CD4-positive, alpha-beta T cell treated with Interleukin-21 for 1 hour (primary cell): ENCODE results near the gene LRRC56.

Experiments
- DNase-seq: peaks from one replicate; pipeline ENCODE4 v3.0.0-alpha.2; 2020

The LRRC56 gene

DNA sequence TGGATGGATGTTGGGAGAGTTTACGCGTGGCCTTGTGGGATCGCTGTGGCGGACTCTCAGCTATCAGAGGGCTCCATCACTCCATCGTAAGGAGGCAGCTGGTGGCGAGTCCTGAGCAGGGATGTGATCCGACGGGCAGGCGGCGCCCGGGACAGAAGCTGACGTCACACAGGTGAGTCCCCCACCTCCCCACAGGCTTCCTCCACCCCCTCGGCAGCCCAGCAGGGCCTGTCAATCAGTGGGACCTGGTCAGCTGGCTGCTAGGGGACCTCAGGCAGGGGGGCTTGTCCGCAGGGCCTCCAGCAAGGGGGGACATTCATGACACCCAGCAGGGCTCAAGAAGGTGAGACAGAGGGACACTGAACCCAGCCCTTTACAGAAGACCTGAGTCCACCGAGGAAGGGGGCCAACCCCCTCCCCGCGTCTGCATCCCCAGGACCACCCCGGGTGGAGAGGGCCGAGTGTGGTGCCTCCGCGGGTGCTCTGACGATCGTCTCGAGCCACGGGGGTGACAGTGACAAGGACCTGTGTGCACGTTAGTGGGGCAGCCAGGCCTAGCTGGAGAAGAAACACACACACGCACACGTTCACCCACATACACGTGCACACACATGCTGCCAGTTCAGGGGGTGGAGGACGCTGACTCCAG, 9.0 kb upstream of the LRRC56 start:
- DNase-seq = no peak

DNA sequence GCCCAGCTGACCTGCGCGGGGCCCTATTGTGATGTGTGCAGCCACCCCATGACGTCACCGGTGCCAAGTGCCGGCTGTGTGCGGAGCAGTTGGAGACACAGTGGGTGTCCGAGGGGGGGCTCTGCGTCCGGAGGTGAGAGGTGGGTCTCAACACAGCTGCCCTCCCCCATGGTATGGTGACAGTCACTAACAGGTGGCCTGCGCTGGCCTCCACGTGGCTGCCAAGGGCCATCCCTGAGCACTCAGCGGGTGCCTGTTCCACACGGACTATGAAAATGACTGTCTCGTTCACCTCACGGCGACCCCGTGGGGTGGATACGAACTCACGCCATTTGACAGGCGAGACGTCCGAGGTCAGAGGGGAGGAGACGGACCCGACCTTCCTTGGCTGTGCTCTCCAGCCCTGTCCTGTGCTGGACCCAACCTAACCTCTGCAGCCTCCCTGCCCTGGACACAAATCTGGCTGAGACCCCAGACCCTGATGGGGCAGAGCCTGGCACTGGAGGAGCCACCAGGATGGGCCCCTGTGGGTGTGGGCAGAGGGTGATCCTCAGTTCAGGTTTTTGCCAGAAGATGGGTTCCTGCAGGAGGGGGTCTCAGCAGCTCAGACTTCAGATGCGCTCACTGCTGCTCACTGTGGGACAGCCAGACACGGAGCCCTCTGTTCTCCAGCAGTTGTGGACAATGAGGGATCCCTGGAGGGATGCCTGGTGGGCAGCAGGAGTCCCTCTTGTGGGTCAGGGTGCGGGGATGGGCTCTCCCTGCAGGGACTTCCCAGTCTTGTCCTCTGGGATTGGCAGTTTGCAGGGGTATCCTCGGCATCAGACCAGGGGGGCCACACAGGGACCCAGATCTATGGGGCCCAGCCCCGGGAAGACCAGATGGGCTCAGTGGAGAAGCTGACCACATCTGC, 8.3 kb upstream of the LRRC56 start:
- no peak for DNase-seq

- no peak for DNase-seq
Observed at GRCh38 chr11:529728-530411, 7.5 kb upstream of the LRRC56 start.

DNA sequence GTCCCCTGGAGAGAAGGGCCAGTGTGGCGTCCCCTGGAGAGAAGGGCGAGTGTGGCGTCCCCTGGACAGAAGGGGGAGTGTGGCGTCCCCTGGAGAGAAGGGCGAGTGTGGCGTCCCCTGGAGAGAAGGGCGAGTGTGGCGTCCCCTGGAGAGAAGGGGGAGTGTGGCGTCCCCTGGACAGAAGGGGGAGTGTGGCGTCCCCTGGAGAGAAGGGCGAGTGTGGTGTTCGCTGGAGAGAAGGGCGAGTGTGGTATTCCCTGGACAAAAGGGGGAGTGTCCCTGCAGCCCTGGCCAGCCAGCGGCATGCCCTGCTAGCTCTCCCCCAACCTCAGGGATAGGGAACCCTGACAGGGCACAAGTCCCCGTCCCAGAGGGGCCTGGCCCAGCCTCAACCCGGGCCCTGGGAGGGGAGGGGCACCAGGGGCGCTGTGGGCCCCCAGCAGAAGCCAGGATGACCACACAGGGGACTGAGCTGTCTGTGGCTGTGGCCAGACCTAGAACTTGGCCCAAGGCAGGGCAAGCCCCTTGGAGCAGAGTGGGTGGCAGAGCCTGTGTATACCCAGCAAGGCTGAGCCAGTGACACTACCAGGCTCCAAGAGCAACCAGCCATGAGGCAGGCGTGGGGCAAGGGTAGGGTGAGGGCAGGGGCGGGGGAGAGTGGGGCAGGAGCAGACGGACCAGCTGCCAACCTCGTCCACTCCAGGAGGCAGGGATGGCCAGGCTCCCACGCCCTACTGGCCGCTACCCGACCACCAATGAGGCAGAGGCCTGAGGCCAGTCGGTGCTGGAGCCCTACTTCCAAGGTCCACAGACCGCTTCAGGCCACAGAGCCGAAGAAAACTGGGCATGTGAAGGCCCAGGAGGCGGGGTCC, 6.1 kb upstream of the LRRC56 start:
- no peak for DNase-seq

- no peak for DNase-seq
Observed at GRCh38 chr11:531919-532526, 5.3 kb upstream of the LRRC56 start.

GRCh38 chr11:532527-532985, 4.8 kb upstream of the LRRC56 start:
- no peak for DNase-seq

GRCh38 chr11:532986-533585, 4.2 kb upstream of the LRRC56 start:
- DNase-seq = no peak

DNA sequence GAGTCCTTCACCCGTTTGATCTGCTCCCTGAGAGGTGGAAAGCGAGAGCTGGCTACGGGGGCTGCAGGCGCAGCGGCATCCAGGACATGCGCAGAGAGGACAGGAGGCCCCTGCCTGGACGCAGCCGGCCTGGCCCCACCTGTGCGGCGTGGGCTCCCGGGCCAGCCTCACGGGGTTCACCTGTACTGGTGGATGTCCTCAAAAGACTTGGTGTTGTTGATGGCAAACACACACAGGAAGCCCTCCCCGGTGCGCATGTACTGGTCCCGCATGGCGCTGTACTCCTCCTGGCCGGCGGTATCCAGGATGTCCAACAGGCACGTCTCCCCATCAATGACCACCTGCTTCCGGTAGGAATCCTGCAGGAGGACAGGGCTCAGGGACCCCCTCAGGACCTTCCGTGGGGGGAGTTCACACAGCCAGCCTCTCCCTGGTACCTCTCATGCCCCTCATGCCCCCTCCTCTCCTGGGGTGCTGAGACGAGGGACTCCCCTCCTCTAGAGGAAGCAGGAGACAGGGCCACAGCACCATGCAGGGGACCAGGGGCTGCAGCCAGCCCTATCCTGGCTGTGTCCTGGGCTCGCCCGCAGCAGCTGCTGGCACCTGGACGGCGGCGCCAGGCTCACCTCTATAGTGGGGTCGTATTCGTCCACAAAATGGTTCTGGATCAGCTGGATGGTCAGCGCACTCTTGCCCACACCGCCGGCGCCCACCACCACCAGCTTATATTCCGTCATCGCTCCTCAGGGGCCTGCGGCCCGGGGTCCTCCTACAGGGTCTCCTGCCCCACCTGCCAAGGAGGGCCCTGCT, 3.5 kb upstream of the LRRC56 start:
- DNase-seq = no peak

DNA sequence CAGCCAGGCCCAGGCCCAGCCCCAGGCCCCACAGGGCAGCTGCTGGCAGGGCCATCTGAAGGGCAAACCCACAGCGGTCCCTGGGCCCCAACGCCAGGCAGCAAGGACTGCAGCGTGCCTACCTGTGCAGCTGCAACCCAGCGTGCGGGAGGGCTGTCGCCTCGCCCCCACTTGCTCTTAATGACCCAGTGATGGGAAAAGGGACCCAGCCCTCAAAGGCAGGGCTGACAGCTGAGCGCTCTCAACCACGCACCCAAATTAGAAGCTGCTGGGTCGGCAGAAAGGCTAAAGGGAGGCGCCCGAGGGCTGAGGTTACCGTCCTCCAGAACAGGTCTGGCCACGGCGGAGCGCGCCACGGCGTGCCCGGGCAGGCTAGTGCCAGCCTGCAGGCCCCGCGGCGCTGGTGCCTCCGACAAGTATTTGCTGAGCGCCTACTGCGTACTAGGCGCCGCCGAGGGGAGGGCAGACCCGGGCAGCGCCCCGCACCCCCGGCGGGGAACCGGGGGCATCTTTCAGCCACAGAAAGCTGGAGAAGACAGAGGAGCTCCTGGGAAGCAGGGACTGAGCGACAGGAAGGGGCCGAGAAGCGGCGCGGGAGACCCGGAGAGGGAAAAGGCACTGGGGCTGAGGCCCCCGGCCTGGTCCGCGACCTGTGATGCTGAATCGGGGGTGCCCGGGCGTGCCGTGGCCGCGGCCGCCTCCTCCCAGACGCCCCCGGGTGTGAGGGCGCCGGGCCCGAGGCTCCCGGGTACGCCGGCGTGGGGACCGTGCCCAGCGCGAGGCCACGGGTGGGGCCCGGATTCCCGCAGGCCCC, 2.7 kb upstream of the LRRC56 start:
- DNase-seq = peak; percentile 23

DNA sequence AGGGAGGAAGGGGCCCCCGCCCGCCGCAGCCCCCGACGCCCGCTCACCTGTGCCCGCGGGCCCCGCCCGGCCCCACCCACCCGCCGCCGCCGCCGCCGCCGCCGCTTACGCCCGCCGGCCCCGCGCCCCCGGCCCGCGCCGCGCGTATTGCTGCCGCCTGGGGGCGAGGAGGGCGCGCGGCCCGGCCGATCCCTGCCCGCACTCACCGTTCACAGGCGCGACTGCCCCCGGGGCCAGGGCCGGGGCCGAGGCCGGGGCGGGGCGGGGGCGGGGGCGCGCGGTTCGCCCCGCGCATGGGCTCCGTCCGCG, 2.2 kb upstream of the LRRC56 start:
- DNase-seq = no peak

GRCh38 chr11:535519-536454, 1.5 kb upstream of the LRRC56 start, which contains the start of gene HRAS:
HRAS (minus strand) TSS chr11:535576.
- DNase-seq = peak; percentile 96

GRCh38 chr11:537622-538430, 499 bp downstream of the LRRC56 start:
- no peak for DNase-seq

DNA sequence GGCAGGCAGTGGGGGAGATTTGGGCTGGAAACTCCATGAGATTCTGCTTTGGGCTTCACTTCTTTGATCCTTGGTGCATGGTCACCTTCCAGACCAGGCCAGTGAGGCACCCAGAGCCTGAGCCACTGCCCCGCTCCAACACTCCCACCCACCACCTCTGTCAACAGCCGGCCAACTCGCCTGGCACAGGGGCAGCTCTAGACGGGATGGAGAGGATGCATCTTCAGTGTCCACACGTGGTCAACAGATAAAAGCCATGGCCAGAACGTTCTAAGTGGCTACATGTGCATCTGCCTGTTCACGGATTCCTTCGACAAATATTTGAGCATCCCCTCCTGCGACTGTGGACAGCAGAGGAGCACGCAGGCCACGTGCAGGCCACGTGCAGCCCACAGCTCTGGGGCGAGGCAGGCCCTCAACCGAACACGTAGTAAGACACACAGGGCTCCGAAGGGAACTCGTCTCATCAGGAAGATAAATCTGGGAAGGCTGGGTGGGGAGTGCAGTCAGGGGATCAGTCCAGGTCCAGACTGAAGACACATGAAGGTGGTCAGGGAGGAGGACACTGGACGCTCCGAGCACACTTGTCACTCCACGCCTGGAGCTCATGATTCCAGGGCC, 1.2 kb downstream of the LRRC56 start:
- DNase-seq = no peak

GRCh38 chr11:539971-540481, 2.7 kb downstream of the LRRC56 start:
- no peak for DNase-seq

GRCh38 chr11:540583-541432, 3.5 kb downstream of the LRRC56 start:
- no peak for DNase-seq

DNA sequence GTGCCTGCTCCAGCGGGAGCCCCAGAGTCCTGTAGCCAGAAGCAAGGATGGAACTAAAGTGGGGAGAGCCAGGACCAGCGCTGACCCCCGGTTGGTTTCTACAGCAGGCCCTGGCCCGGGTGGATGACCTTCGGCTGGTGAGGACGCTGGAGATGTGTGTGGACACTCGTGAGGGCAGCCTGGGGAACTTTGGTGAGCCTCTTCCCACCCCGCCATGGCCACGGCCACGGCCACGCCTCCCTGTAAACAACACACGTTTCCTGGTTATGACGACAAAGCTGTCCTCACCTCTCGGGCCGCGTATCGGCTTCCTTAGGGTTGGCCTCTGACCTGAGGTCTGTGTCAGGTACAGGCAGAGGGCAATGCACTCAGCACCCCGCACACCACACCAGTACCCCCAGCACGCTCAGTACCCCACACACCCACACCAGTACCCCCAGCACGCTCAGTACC, 4.1 kb downstream of the LRRC56 start:
- no peak for DNase-seq
